Stomach (tissue), 4 donors: Measurements from ENCODE around the gene ARPC1A.

ENCODE experiments used
- CTCF ChIP-seq, 7 experiments: fragments of 450-650 bp in 4 of 7; fragments of 200-600 bp in 3 of 7; sonication (generic) in 3 of 7; IDR thresholded peaks; one replicate each; pipeline ENCODE4 v1.5.1; 2016 to 2019; ENCODE audit warnings: antibody characterized with exemption in 7 of 7, control low read depth in 2 of 7, mild to moderate bottlenecking in 1 of 7
- EP300 ChIP-seq: sonication (generic); formaldehyde crosslinking; IDR thresholded peaks from one replicate; pipeline ENCODE4 v1.6.1; 2017; ENCODE audit warnings: antibody characterized with exemption
- POLR2A ChIP-seq, 4 donors: fragments of 450-650 bp; IDR thresholded peaks; one replicate each; pipeline ENCODE4 v1.6.1; 2016; ENCODE audit warnings: antibody characterized with exemption in 4 of 4, control low read depth in 2 of 4, mild to moderate bottlenecking in 1 of 4, moderate library complexity in 1 of 4
- POLR2AphosphoS5 ChIP-seq, 3 donors: sonication (generic); formaldehyde crosslinking; IDR thresholded peaks; one replicate each; pipeline ENCODE4 v1.6.1; 2016; ENCODE audit warnings: antibody characterized with exemption in 3 of 3

GRCh38 chr7:99406557-99406956 lies 80.9 kb downstream of the ARPC1A start:
- no peak for TF ChIP-seq CTCF (IDR thresholded peaks at IDR 0.05)
- TF ChIP-seq EP300 = no peak
- no peak for TF ChIP-seq POLR2A (IDR thresholded peaks at IDR 0.05)
- no peak for TF ChIP-seq POLR2AphosphoS5 (IDR thresholded peaks at IDR 0.05)
